Testis (tissue), 2 donors: ENCODE results near the gene SLC2A4.
"Not testable (repeated sequence)": the region's sequence is repeated elsewhere in the genome, so short reads cannot be mapped to it uniquely, and the experiment has no call there.

Source experiments
- POLR2A ChIP-seq: fragments of 450-650 bp; IDR thresholded peaks from one replicate; pipeline ENCODE4 v1.6.1; 2017; ENCODE audit warnings: antibody characterized with exemption, mild to moderate bottlenecking, moderate library complexity
- TF ChIP-seq, protein P1 (sequence below), 3 experiments: fragments of 450-650 bp in 2 of 3; fragments of 200-600 bp in 1 of 3; sonication (generic) in 1 of 3; IDR thresholded peaks; one replicate each; pipeline ENCODE4 v1.5.1; 2016 to 2019; ENCODE audit warnings: antibody characterized with exemption in 3 of 3, mild to moderate bottlenecking in 2 of 3, moderate library complexity in 1 of 3

DNA sequence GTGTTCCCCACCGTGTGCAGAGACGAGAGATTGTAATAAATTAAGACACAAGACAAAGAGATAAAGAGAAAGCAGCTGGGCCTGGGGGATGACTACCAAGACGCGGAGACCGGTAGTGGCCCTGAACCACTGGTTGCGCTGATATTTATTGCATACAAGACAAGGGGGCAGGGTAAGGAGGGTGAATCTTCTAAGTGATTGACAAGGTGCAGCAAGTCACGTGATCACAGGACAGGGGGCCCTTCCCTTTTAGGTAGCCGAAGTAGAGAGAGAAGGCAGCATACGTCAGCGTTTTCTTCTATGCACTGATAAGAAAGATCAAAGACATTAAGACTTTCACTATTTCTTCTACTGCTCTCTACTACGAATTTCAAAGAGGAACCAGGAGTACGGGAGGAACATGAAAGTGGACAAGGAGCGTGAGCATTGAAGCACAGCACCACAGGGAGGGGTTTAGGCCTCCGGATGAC lies 51.1 kb downstream of the SLC2A4 start:
- TF ChIP-seq, protein P1, sequence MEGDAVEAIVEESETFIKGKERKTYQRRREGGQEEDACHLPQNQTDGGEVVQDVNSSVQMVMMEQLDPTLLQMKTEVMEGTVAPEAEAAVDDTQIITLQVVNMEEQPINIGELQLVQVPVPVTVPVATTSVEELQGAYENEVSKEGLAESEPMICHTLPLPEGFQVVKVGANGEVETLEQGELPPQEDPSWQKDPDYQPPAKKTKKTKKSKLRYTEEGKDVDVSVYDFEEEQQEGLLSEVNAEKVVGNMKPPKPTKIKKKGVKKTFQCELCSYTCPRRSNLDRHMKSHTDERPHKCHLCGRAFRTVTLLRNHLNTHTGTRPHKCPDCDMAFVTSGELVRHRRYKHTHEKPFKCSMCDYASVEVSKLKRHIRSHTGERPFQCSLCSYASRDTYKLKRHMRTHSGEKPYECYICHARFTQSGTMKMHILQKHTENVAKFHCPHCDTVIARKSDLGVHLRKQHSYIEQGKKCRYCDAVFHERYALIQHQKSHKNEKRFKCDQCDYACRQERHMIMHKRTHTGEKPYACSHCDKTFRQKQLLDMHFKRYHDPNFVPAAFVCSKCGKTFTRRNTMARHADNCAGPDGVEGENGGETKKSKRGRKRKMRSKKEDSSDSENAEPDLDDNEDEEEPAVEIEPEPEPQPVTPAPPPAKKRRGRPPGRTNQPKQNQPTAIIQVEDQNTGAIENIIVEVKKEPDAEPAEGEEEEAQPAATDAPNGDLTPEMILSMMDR (IDR thresholded peaks at IDR 0.05), result not testable (repeated sequence)
- not testable (repeated sequence) for TF ChIP-seq POLR2A
